Trophoblast cell (in vitro differentiated cells and primary cell): ENCODE data around the gene GAPDH.

Experiments used
- DNase-seq, 2 donors: peaks; one replicate each; pipeline ENCODE4 v3.0.0-alpha.2; 2016
- H2AFZ ChIP-seq: 2 replicates; pipeline ENCODE4 v1.6.1; 2013; ENCODE audit warnings: low read length, moderate library complexity, mild to moderate bottlenecking; ENCODE audit not compliant: insufficient read depth, poor library complexity
- H2AK5ac ChIP-seq: 2 replicates; pipeline ENCODE4 v1.6.1; 2013; ENCODE audit warnings: mild to moderate bottlenecking, low read length
- H2BK120ac ChIP-seq: 2 replicates; pipeline ENCODE4 v1.6.1; 2013; ENCODE audit warnings: low read length, mild to moderate bottlenecking, moderate library complexity; ENCODE audit not compliant: insufficient read depth, poor library complexity
- H2BK12ac ChIP-seq: 2 replicates; pipeline ENCODE4 v1.6.1; 2013; ENCODE audit warnings: mild to moderate bottlenecking, low read length, moderate library complexity
- H2BK5ac ChIP-seq: 2 replicates; pipeline ENCODE4 v1.6.1; 2013; ENCODE audit warnings: low read length, low read depth, moderate library complexity, mild to moderate bottlenecking; ENCODE audit not compliant: poor library complexity
- H3K14ac ChIP-seq: 2 replicates; pipeline ENCODE4 v1.6.1; 2013; ENCODE audit warnings: mild to moderate bottlenecking, low read length
- H3K18ac ChIP-seq: 2 replicates; pipeline ENCODE4 v1.6.1; 2013; ENCODE audit warnings: mild to moderate bottlenecking, low read length
- H3K23ac ChIP-seq: 2 replicates; pipeline ENCODE4 v1.6.1; 2013; ENCODE audit warnings: low read length
- H3K27ac ChIP-seq: 2 replicates; pipeline ENCODE4 v1.5.1; 2013; ENCODE audit warnings: low read depth, mild to moderate bottlenecking, inconsistent platforms, low read length, moderate library complexity
- H3K27me3 ChIP-seq: 2 replicates; pipeline ENCODE4 v1.6.1; 2013; ENCODE audit warnings: inconsistent platforms, mild to moderate bottlenecking, low read length, moderate library complexity; ENCODE audit not compliant: insufficient read depth
- H3K36me3 ChIP-seq, 2 experiments: 1 replicate in 1 of 2; 2 replicates in 1 of 2; pipeline ENCODE4 v1.6.1; 2013; ENCODE audit warnings: low read length in 2 of 2, mild to moderate bottlenecking in 2 of 2, moderate library complexity in 1 of 2; ENCODE audit not compliant: insufficient read depth in 2 of 2, control insufficient read depth in 1 of 2
- H3K4ac ChIP-seq: 2 replicates; pipeline ENCODE4 v1.6.1; 2013; ENCODE audit warnings: low read depth, mild to moderate bottlenecking, low read length, moderate library complexity
- H3K4me1 ChIP-seq, 2 experiments: 1 replicate in 1 of 2; 2 replicates in 1 of 2; pipeline ENCODE4 v1.6.1; 2013; ENCODE audit warnings: low read length in 2 of 2, mild to moderate bottlenecking in 2 of 2, moderate library complexity in 1 of 2; ENCODE audit not compliant: insufficient read depth in 2 of 2, control insufficient read depth in 1 of 2
- H3K4me2 ChIP-seq: 2 replicates; pipeline ENCODE4 v1.6.1; 2013; ENCODE audit warnings: inconsistent platforms, mild to moderate bottlenecking, low read length, moderate library complexity
- H3K4me3 ChIP-seq: 2 replicates; pipeline ENCODE4 v1.5.1; 2013; ENCODE audit warnings: mild to moderate bottlenecking, low read depth, low read length, inconsistent platforms
- H3K79me1 ChIP-seq: one replicate; pipeline ENCODE4 v1.6.1; 2013; ENCODE audit warnings: low read length
- H3K79me2 ChIP-seq: 2 replicates; pipeline ENCODE4 v1.6.1; 2013; ENCODE audit warnings: low read length, mild to moderate bottlenecking; ENCODE audit not compliant: control insufficient read depth, insufficient read depth, poor library complexity
- H3K9ac ChIP-seq: 2 replicates; pipeline ENCODE4 v1.6.1; 2013; ENCODE audit warnings: mild to moderate bottlenecking, low read length
- H3K9me3 ChIP-seq: 2 replicates; pipeline ENCODE4 v1.6.1; 2013; ENCODE audit warnings: low read depth, mild to moderate bottlenecking, control low read depth, inconsistent platforms, low read length; ENCODE audit not compliant: insufficient read depth
- H4K12ac ChIP-seq: 2 replicates; pipeline ENCODE4 v1.6.1; 2013; ENCODE audit warnings: low read depth, mild to moderate bottlenecking, low read length, moderate library complexity
- H4K8ac ChIP-seq: 2 replicates; pipeline ENCODE4 v1.6.1; 2013; ENCODE audit warnings: low read depth, mild to moderate bottlenecking, low read length, moderate library complexity
- H4K91ac ChIP-seq: one replicate; pipeline ENCODE4 v1.6.1; 2013; ENCODE audit warnings: low read depth, mild to moderate bottlenecking, low read length, moderate library complexity
- WGBS: extraction: QIAGEN DNeasy Blood & Tissue Kit; methylation state at CpG from one replicate; pipeline ENCODE4 v1.1.7; 2013; ENCODE audit warnings: missing lambda C conversion rate; ENCODE audit not compliant: insufficient read length, insufficient coverage; ENCODE audit errors: extremely low coverage; 5-methylcytosine and 5-hydroxymethylcytosine counted together

Gene GAPDH

DNA sequence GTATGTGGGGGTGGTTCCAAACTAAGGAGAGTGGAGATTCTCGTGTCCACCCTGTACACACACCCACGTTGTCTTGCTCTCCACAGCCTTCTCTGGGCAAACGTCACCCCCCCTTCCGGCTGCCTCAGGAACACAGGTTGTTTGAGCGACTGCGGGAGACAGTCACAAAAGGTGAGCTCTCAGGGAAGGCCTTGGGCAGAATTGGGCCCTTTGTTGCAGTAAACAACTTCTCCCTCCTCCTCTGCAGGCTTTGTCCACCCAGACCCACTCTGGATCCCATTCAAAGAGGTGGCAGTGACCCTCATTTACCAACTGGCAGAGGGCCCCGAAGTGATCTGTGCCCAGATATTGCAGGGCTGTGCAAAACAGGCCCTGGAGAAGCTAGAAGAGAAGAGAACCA, 8.1 kb upstream of the GAPDH start:
- no peaks in the 10 kb centered on the region for H3K9me3 ChIP-seq
- H3K27ac ChIP-seq: no peak overlapping the region
- H3K4me1 ChIP-seq: peaks cover 20 to 26% of the 10 kb centered on the region in 2 experiments
- no peak overlapping the region for H2BK5ac ChIP-seq
- DNase-seq: no peak
- H3K9ac ChIP-seq: no peak overlapping the region
- peaks cover 19% of the 10 kb centered on the region for H3K79me1 ChIP-seq
- no peak overlapping the region for H4K8ac ChIP-seq
- peaks cover 4% of the 10 kb centered on the region for H3K79me2 ChIP-seq
- no peak overlapping the region for H3K4me2 ChIP-seq
- no peak overlapping the region for H3K4me3 ChIP-seq
- WGBS: no CpG with 5 or more reads among the region's 7 CpGs
- no peak overlapping the region for H2AFZ ChIP-seq
- H3K18ac ChIP-seq: no peak overlapping the region
- H3K14ac ChIP-seq: no peak overlapping the region
- H3K23ac ChIP-seq: no peak overlapping the region
- no peak overlapping the region for H4K12ac ChIP-seq
- no peak overlapping the region for H3K4ac ChIP-seq
- H4K91ac ChIP-seq: no peak overlapping the region
- no peak overlapping the region for H2AK5ac ChIP-seq
- H2BK12ac ChIP-seq: no peak overlapping the region
- peaks cover 66 to 84% of the 10 kb centered on the region in 2 experiments for H3K36me3 ChIP-seq
- no peak overlapping the region for H2BK120ac ChIP-seq
- no peaks in the 10 kb centered on the region for H3K27me3 ChIP-seq

DNA sequence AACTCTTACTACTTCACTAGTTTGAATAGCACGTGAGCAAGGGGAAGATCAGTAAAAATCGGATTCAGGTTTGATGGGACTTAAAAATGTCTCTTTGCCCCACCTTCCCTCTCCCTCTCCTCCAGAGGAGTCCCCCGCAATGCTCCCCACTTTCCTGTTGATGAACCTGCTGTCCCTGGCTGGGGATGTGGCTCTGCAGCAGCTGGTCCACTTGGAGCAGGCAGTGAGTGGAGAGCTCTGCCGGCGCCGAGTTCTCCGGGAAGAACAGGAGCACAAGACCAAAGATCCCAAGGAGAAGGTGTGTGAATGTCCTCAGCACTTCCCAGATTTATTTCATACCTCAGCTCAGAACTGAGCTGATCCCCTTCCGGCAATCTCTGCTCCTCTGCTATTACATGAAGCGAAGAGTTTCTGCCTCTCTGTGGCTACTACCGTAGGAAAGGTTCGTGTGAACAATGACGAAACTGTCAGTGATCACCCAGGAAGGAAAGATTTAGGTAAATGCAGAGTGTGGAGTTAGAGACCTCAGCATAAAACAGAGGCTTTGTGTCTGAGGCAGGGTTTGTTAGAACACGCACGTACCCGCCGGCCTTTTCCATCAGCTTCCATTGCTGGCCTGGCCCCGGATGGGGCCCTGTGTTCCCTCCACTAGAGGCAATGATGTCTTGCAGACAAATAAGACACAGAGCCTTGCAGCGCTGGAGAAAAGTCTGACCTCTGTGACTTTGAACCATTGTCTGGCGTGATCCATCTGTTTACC, 7.4 kb upstream of the GAPDH start:
- H3K79me1 ChIP-seq: peaks cover 20% of the 10 kb centered on the region
- peaks cover 62 to 78% of the 10 kb centered on the region in 2 experiments for H3K36me3 ChIP-seq
- H2BK5ac ChIP-seq: no peak overlapping the region
- H4K12ac ChIP-seq: no peak overlapping the region
- H3K4me2 ChIP-seq: no peak overlapping the region
- H2BK12ac ChIP-seq: peak overlapping the region; percentile 46
- no peak overlapping the region for H3K23ac ChIP-seq
- DNase-seq: no peak
- no CpG with 5 or more reads among the region's 19 CpGs for WGBS
- H2BK120ac ChIP-seq: no peak overlapping the region
- no peak overlapping the region for H2AK5ac ChIP-seq
- H3K9ac ChIP-seq: no peak overlapping the region
- no peak overlapping the region for H3K27ac ChIP-seq
- H3K9me3 ChIP-seq: no peaks in the 10 kb centered on the region
- H3K4ac ChIP-seq: no peak overlapping the region
- peaks cover 21 to 28% of the 10 kb centered on the region in 2 experiments for H3K4me1 ChIP-seq
- no peak overlapping the region for H4K8ac ChIP-seq
- no peak overlapping the region for H3K18ac ChIP-seq
- no peak overlapping the region for H3K4me3 ChIP-seq
- H3K27me3 ChIP-seq: no peaks in the 10 kb centered on the region
- no peak overlapping the region for H3K14ac ChIP-seq
- H2AFZ ChIP-seq: no peak overlapping the region
- no peak overlapping the region for H4K91ac ChIP-seq
- H3K79me2 ChIP-seq: peaks cover 4% of the 10 kb centered on the region

DNA sequence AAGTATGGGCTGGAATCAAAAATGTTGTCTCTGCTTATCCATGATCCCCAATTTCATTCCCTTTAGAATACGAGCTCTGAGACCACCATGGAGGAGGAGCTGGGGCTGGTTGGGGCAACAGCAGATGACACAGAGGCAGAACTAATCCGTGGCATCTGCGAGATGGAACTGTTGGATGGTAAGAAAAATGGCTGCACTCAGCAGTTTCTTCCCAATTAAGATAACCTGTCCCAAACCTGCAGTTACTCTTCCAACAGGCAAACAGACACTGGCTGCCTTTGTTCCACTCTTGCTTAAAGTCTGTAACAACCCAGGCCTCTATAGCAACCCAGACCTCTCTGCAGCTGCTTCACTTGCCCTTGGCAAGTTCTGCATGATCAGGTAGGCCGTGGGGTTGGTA, 6.6 kb upstream of the GAPDH start:
- Histone ChIP-seq H3K4me2 (no peak overlapping the region), H3K36me3 (peaks cover 56 to 71% of the 10 kb centered on the region in 2 experiments), H3K79me1 (peaks cover 24% of the 10 kb centered on the region), H4K91ac (peak overlapping the region; percentile 74), H3K4ac (peak overlapping the region; percentile 5), H3K4me3 (no peak overlapping the region), H2AK5ac (peak overlapping the region; percentile 65), H3K27me3 (no peaks in the 10 kb centered on the region), H2BK12ac (peak overlapping the region; percentile 54), H2BK5ac (peak overlapping the region; percentile 47), H3K9ac (no peak overlapping the region), H4K8ac (no peak overlapping the region), H3K18ac (no peak overlapping the region), H3K23ac (no peak overlapping the region), H3K14ac (no peak overlapping the region), H3K27ac (peak overlapping the region; percentile 81), H3K9me3 (no peaks in the 10 kb centered on the region), H2AFZ (no peak overlapping the region), H3K4me1 (peaks cover 29 to 35% of the 10 kb centered on the region in 2 experiments), H4K12ac (no peak overlapping the region), H3K79me2 (peaks cover 4% of the 10 kb centered on the region), H2BK120ac (peak overlapping the region; percentile 78)
- WGBS: no CpG with 5 or more reads among the region's 4 CpGs
- no peak for DNase-seq

DNA sequence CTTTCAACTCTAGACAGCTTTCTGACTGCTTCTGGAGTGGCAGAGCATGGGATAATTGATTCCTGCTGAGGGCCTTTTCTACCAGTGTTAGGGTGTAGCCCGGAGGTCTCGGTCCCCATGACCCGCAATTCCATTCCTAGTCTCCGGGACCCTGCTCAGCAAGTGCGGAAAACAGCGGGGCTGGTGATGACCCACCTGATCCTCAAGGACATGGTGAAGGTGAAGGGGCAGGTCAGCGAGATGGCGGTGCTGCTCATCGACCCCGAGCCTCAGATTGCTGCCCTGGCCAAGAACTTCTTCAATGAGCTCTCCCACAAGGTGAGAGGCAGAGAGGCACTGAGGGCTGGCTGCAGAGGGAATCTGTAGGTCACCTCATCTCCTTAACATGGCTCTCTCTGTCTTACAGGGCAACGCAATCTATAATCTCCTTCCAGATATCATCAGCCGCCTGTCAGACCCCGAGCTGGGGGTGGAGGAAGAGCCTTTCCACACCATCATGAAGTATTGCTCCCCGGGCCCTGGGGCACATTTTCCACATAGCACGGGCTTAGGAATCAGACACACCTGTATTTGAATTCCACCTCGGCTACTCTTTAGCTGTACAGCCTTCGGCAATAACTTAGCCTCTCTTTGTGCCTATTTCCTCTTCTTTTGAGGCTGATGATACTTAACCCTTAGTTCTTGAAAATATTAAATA, 5.6 kb upstream of the GAPDH start:
- peaks cover 35 to 42% of the 10 kb centered on the region in 2 experiments for H3K4me1 ChIP-seq
- peaks cover 7% of the 10 kb centered on the region for H3K79me2 ChIP-seq
- peaks cover 48 to 63% of the 10 kb centered on the region in 2 experiments for H3K36me3 ChIP-seq
- WGBS: no CpG with 5 or more reads among the region's 17 CpGs
- DNase-seq: peak; percentile 98 to 99
- H2AFZ ChIP-seq: no peak overlapping the region
- peak overlapping the region; percentile 86 for H3K27ac ChIP-seq
- no peak overlapping the region for H3K4ac ChIP-seq
- H2AK5ac ChIP-seq: peak overlapping the region; percentile 25
- no peaks in the 10 kb centered on the region for H3K9me3 ChIP-seq
- peak overlapping the region; percentile 53 for H3K18ac ChIP-seq
- peaks cover 34% of the 10 kb centered on the region for H3K79me1 ChIP-seq
- H4K91ac ChIP-seq: peak overlapping the region; percentile 74
- no peak overlapping the region for H3K9ac ChIP-seq
- peak overlapping the region; percentile 78 for H2BK120ac ChIP-seq
- H4K8ac ChIP-seq: peak overlapping the region; percentile 30
- no peak overlapping the region for H3K4me3 ChIP-seq
- H3K23ac ChIP-seq: no peak overlapping the region
- peak overlapping the region; percentile 74 for H2BK5ac ChIP-seq
- H3K4me2 ChIP-seq: peak overlapping the region; percentile 28
- H3K27me3 ChIP-seq: no peaks in the 10 kb centered on the region
- no peak overlapping the region for H4K12ac ChIP-seq
- peak overlapping the region; percentile 89 for H3K14ac ChIP-seq
- peak overlapping the region; percentile 43 for H2BK12ac ChIP-seq
